Suprapubic skin (tissue), 4 donors: ENCODE results near the gene NOVA1.

Experiments
- EP300 ChIP-seq: sonication (generic); formaldehyde crosslinking; IDR thresholded peaks from one replicate; pipeline ENCODE4 v1.6.1; 2017; ENCODE audit warnings: antibody characterized with exemption
- POLR2A ChIP-seq, 2 donors: fragments of 450-650 bp; IDR thresholded peaks; one replicate each; pipeline ENCODE4 v1.6.1; 2017; ENCODE audit warnings: antibody characterized with exemption in 2 of 2, mild to moderate bottlenecking in 2 of 2, moderate library complexity in 2 of 2
- POLR2AphosphoS5 ChIP-seq, 3 donors: sonication (generic); formaldehyde crosslinking; IDR thresholded peaks; one replicate each; pipeline ENCODE4 v1.6.1; 2017; ENCODE audit warnings: antibody characterized with exemption in 3 of 3
- TF ChIP-seq, protein P1 (sequence below), 2 donors: fragments of 200-600 bp in 1 of 2; fragments of 450-650 bp in 1 of 2; sonication (generic) in 1 of 2; IDR thresholded peaks; one replicate each; pipeline ENCODE4 v1.5.1; 2016 to 2019; ENCODE audit warnings: antibody characterized with exemption in 2 of 2, mild to moderate bottlenecking in 1 of 2, moderate library complexity in 1 of 2

DNA sequence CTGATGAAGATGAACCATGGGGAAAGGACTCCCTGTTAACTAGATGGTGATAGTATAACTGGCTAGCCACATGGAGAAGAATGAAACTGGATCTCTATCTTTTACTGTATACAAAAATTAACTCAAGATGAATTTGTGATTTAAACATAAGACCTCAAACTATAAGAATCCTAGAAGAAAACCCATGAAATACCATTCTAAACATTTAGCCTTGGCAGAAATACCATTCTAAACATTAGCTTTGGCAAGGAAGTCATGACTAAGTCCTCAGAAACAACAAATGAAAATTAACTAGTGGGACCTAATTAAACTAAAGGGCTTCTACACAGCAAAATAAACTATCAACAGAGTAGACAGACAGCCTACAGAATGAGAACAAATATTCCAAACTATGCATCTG, 28.4 kb upstream of the NOVA1 start:
- TF ChIP-seq, protein P1, sequence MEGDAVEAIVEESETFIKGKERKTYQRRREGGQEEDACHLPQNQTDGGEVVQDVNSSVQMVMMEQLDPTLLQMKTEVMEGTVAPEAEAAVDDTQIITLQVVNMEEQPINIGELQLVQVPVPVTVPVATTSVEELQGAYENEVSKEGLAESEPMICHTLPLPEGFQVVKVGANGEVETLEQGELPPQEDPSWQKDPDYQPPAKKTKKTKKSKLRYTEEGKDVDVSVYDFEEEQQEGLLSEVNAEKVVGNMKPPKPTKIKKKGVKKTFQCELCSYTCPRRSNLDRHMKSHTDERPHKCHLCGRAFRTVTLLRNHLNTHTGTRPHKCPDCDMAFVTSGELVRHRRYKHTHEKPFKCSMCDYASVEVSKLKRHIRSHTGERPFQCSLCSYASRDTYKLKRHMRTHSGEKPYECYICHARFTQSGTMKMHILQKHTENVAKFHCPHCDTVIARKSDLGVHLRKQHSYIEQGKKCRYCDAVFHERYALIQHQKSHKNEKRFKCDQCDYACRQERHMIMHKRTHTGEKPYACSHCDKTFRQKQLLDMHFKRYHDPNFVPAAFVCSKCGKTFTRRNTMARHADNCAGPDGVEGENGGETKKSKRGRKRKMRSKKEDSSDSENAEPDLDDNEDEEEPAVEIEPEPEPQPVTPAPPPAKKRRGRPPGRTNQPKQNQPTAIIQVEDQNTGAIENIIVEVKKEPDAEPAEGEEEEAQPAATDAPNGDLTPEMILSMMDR (IDR thresholded peaks at IDR 0.05): no peak
- TF ChIP-seq EP300 (no peak), POLR2A (IDR thresholded peaks at IDR 0.05) (no peak), POLR2AphosphoS5 (IDR thresholded peaks at IDR 0.05) (no peak)
